Prostate gland (tissue), 2 donors: ENCODE data around the gene ZCCHC17. TPM values are rescaled to one million over a fixed set of nuclear protein-coding genes. Genes with fewer than 3 reads are reported as not detected.
"Not testable (repeated sequence)": the region's sequence is repeated elsewhere in the genome, so short reads cannot be mapped to it uniquely, and the experiment has no call there.

Experiments used
- DNase-seq: peaks from one replicate; pipeline ENCODE4 v3.0.0-alpha.2; 2019; ENCODE audit warnings: low spot score
- H3K27ac ChIP-seq, 2 donors: fragments of 200-600 bp; sonication (generic); 2 replicates each; pipeline ENCODE4 v1.5.1; 2017 to 2019
- H3K27me3 ChIP-seq: fragments of 200-600 bp; sonication (generic); replicated peaks from 2 replicates; pipeline ENCODE4 v1.5.1; 2019; ENCODE audit not compliant: insufficient read depth
- H3K36me3 ChIP-seq, 2 donors: fragments of 200-600 bp; sonication (generic); 1 replicate in 1 of 2; 2 replicates in 1 of 2; pipeline versions ENCODE4 v1.5.1 to v1.8.1; 2017 to 2019
- H3K4me1 ChIP-seq: fragments of 200-600 bp; sonication (generic); replicated peaks from 2 replicates; pipeline ENCODE4 v1.5.1; 2019
- H3K4me3 ChIP-seq, 2 donors: fragments of 200-600 bp; sonication (generic); 2 replicates each; pipeline ENCODE4 v1.5.1; 2017 to 2019
- H3K9me3 ChIP-seq: fragments of 200-600 bp; sonication (generic); 2 replicates; pipeline ENCODE4 v1.5.1; 2017
- CTCF ChIP-seq, 4 experiments: fragments of 200-600 bp in 2 of 4; fragments of 450-650 bp in 2 of 4; sonication (generic) in 2 of 4; IDR thresholded peaks; 1 replicate in 3 of 4; 2 replicates in 1 of 4; pipeline ENCODE4 v1.5.1; 2016 to 2019; ENCODE audit warnings: antibody characterized with exemption in 4 of 4, mild to moderate bottlenecking in 2 of 4, moderate library complexity in 2 of 4
- POLR2A ChIP-seq: fragments of 450-650 bp; IDR thresholded peaks from one replicate; pipeline ENCODE4 v1.6.1; 2016; ENCODE audit warnings: antibody characterized with exemption, mild to moderate bottlenecking
- POLR2AphosphoS5 ChIP-seq: sonication (generic); formaldehyde crosslinking; IDR thresholded peaks from one replicate; pipeline ENCODE4 v1.6.1; 2017; ENCODE audit warnings: antibody characterized with exemption
- WGBS: methylation state at CpG from one replicate; pipeline ENCODE4 v1.1.5; 2018; 5-methylcytosine and 5-hydroxymethylcytosine counted together
- intact Hi-C: fragments of 100-400 bp; cut with DNase I; formaldehyde crosslinking; loops from one replicate; pipeline ENCODE4 v1.14.2; 2022
- total RNA-seq, 2 donors: library from RNA; depleted of rRNA; stranded (reverse); fragments of >200 nt; gene quantifications; one replicate each; pipeline ENCODE4 v1.1.0, GENCODE V29; 2016

The ZCCHC17 gene
- total RNA-seq, 2 donors from 2014 or later: 31.5 to 39.0 TPM

DNA sequence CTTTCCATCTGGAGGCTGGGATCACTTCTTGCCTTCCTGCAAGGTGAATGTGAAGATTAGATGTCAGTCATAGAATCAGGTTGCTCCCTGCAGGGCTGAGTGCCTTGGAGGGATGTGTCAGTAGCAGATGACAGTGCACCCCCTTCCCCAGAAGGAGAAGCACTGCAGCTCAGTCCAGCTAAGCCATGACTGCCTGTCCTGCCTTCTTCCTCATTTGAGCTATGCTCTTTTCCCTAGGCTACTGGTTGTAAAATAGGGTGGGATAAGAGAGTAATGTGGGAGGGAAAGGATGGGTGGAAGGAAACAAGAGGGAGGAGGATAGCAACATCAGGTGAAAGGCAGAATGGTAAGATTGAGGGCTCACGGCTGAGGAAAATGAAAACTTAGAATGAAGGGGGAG, 87.1 kb downstream of the ZCCHC17 start:
- intact Hi-C loops: no loop called here

DNA sequence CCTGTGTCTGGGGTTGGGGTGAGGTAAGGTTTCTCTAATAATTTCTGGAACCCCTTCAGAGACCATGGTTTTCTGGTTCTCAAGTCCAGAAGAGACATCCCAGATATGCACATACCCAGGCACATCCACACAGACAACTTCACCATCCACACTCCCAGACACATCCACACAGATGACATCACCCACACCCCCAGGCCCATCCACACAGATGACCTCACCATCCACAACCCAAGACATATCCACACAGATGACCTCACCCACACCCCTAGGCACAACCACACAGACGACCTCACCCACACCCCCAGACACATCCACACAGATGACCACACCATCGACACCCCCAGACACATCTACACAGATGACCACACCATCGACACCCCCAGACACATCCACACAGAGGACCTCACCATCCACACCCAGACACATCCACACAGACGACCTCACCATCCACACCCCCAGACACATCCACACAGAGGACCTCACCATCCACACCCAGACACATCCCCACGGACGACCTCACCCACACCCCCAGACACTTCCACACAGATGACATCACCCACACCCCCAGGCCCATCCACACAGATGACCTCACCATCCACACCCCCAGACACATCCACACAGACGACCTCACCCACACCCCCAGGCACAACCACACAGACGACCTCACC, 89.9 kb downstream of the ZCCHC17 start:
- DNase-seq, H3K4me1 ChIP-seq, intact Hi-C loops, H3K27me3 ChIP-seq, H3K27ac ChIP-seq, H3K9me3 ChIP-seq, H3K4me3 ChIP-seq, H3K36me3 ChIP-seq: not testable (repeated sequence)
- WGBS: 73% methylated on average over 8 of the region's 8 CpGs

More for the DNA sequence above, 87.1 kb downstream of the ZCCHC17 start:
- H3K36me3 ChIP-seq: no peaks in the 10 kb centered on the region
- H3K4me1 ChIP-seq: no peaks in the 10 kb centered on the region
- no peak overlapping the region for H3K27ac ChIP-seq
- no peak for TF ChIP-seq POLR2A
- no peak for TF ChIP-seq POLR2AphosphoS5
- no peak for TF ChIP-seq CTCF (IDR thresholded peaks at IDR 0.05)
- no peak for DNase-seq
- WGBS: 74% methylated on average over 1 of the region's 1 CpG
- no peaks in the 10 kb centered on the region for H3K9me3 ChIP-seq
- no peaks in the 10 kb centered on the region for H3K27me3 ChIP-seq
- H3K4me3 ChIP-seq: no peak overlapping the region

DNA sequence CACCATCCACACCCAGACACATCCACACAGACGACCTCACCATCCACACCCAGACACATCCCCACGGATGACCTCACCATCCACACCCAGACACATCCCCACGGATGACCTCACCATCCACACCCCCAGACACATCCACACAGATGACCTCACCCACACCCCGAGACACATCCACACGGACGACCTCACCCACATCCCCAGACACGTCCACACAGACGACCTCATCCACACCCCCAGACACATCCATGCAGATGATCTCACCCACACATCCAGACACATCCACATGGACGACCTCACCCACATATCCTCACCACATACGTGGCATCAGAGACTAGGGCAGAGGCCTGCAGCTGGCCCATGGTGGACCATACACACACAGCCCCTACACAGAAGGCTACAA, 90.8 kb downstream of the ZCCHC17 start:
- intact Hi-C loops: no loop called here
- Histone ChIP-seq H3K27me3 (no peaks in the 10 kb centered on the region), H3K4me3 (no peak overlapping the region), H3K9me3 (no peaks in the 10 kb centered on the region), H3K4me1 (peaks cover 4% of the 10 kb centered on the region), H3K27ac (no peak overlapping the region), H3K36me3 (no peaks in the 10 kb centered on the region)
- DNase-seq: no peak
- WGBS: 64% methylated on average over 10 of the region's 10 CpGs
- TF ChIP-seq POLR2A (no peak), POLR2AphosphoS5 (no peak), CTCF (IDR thresholded peaks at IDR 0.05) (no peak)

DNA sequence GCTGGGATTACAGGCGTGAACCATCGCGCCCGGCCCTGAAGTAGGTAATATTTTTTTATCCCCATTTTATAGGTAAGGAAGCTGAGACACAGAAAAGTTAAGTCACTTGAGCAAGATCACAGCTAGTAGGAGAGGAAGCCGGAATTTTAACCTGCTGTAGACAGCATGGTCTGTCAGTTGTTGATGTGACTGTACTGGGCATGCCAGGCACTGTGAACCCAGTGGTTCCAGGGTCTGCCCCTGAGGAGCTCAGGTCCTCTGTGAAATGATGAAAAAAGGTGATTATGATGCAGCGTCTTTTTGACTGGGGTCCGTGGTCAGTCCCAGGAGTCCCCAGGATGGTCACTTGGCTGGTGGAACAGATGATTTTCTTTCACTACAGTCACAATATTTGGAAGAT, 92.8 kb downstream of the ZCCHC17 start:
- WGBS: 89% methylated on average over 7 of the region's 7 CpGs
- no peaks in the 10 kb centered on the region for H3K36me3 ChIP-seq
- intact Hi-C loops: loop anchor here (10.0 kb wide), 1 partner anchor 155 kb away; no protein-coding TSS in a partner anchor

DNA sequence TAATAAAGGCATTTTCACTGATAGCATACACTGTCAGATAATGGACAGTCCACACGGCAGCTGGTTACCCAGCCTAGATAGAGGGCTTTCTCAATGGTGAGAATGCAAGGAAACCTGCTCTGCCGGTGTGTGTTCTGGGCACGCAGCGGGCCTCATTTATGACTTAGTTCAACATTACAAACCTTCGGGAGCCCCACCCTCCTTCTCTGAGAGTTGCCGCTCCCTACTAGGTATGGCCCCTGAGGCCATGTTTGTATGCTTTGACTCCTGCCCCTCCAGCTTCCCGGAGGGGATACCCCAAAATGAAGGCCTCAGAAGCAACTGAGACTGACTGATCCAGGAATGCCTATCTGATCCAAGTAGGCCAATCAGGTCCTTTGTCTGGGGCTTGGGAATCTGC, 93.2 kb downstream of the ZCCHC17 start:
- Histone ChIP-seq H3K4me1 (peaks cover 4% of the 10 kb centered on the region), H3K36me3 (no peaks in the 10 kb centered on the region), H3K27ac (peak overlapping the region; percentile 75 to 81), H3K9me3 (no peaks in the 10 kb centered on the region), H3K27me3 (no peaks in the 10 kb centered on the region), H3K4me3 (no peak overlapping the region)
- intact Hi-C loops: loop anchor here (10.0 kb wide), 1 partner anchor 155 kb away; no protein-coding TSS in a partner anchor
- peak; percentile 91 for TF ChIP-seq POLR2AphosphoS5
- TF ChIP-seq POLR2A: peak; percentile 35
- TF ChIP-seq CTCF (IDR thresholded peaks at IDR 0.05): no peak
- peak; percentile 90 for DNase-seq
- WGBS: 41% methylated on average over 7 of the region's 7 CpGs

More for the DNA sequence above, 92.8 kb downstream of the ZCCHC17 start:
- DNase-seq: no peak
- Histone ChIP-seq H3K4me3 (no peak overlapping the region), H3K4me1 (peaks cover 4% of the 10 kb centered on the region), H3K27me3 (no peaks in the 10 kb centered on the region), H3K9me3 (no peaks in the 10 kb centered on the region), H3K27ac (peak overlapping the region; percentile 75 to 81)
- TF ChIP-seq POLR2AphosphoS5 (no peak), POLR2A (no peak), CTCF (IDR thresholded peaks at IDR 0.05) (no peak)
